AG10803 (cell line): ENCODE results near the gene DEFB108B.
"Not testable (repeated sequence)": the region's sequence is repeated elsewhere in the genome, so short reads cannot be mapped to it uniquely, and the experiment has no call there.

Source experiments
- DNase-seq: peaks from one replicate; pipeline ENCODE4 v3.0.0; 2010; ENCODE audit warnings: low read depth
- H3K4me3 ChIP-seq: 2 replicates; pipeline ENCODE4 v1.5.1; 2011; ENCODE audit warnings: mild to moderate bottlenecking, low read length, control low read depth
- TF ChIP-seq, protein P1 (sequence below): conservative IDR thresholded peaks from 2 replicates; pipeline ENCODE4 v1.5.1; 2011; ENCODE audit warnings: mild to moderate bottlenecking, low read length, control low read depth, inconsistent platforms

DEFB108B gene

DNA sequence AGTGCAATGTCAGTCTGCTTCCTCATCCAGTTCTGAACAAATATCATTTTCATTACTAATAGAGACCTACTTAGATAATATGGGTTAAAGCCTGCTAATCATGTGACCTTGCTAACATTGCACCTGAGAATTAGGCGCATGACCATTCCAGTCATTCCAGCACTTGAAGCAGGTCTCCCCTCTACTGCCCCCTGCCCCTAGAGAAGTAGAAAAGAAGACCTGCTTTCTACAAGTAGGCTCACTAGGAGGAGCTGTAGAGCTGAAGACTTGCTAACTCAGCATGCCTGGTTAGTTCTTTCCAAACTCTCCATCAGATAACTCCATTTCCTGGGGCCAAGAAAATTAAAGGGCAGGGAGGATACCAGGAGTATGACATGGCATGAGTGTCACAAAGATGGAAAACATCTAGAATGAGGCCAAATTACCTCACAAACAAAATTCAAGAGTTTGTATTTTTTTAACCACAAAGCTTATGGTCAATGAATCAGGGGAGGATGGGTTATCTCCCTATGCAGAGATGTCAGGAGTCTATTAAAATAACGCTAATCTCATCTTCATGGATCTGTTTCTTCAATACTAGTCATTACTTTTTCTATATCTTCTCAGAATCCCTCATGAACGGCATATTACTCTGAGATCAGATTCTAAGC, 31.1 kb downstream of the DEFB108B start:
- TF ChIP-seq, protein P1, sequence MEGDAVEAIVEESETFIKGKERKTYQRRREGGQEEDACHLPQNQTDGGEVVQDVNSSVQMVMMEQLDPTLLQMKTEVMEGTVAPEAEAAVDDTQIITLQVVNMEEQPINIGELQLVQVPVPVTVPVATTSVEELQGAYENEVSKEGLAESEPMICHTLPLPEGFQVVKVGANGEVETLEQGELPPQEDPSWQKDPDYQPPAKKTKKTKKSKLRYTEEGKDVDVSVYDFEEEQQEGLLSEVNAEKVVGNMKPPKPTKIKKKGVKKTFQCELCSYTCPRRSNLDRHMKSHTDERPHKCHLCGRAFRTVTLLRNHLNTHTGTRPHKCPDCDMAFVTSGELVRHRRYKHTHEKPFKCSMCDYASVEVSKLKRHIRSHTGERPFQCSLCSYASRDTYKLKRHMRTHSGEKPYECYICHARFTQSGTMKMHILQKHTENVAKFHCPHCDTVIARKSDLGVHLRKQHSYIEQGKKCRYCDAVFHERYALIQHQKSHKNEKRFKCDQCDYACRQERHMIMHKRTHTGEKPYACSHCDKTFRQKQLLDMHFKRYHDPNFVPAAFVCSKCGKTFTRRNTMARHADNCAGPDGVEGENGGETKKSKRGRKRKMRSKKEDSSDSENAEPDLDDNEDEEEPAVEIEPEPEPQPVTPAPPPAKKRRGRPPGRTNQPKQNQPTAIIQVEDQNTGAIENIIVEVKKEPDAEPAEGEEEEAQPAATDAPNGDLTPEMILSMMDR: peak; percentile 63
- DNase-seq: peak; percentile 67
- H3K4me3 ChIP-seq: not testable (repeated sequence)

- H3K4me3 ChIP-seq, DNase-seq: not testable (repeated sequence)
These were observed 34.2 kb downstream of the DEFB108B start for GRCh38 chr11:71867209-71867608.

- not testable (repeated sequence) for DNase-seq, H3K4me3 ChIP-seq
These were observed 36.9 kb downstream of the DEFB108B start for GRCh38 chr11:71869931-71870330.

DNA sequence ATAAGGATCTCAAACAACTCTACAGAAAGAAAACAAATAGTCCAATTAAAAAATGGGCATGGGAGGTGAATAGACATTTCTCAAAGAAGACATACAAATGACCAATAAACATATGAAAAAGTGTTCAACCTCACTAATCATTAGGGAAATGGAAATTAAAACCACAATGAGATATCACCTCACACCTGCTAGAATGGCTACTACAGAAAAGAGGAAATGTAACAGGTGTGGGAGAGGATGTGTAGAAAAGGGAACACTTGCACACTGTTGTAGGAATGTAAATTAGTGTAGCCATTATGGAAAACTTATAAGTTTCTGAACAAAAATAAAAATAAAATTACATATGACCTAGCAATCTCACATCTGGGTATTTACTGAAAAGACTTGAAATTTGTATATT, 37.7 kb downstream of the DEFB108B start:
- H3K4me3 ChIP-seq, DNase-seq: not testable (repeated sequence)

GRCh38 chr11:71876262-71876661, 43.3 kb downstream of the DEFB108B start:
- not testable (repeated sequence) for DNase-seq, H3K4me3 ChIP-seq

- H3K4me3 ChIP-seq, DNase-seq: not testable (repeated sequence)
These were observed 45.1 kb downstream of the DEFB108B start, which contains the start of gene DEFB131B for GRCh38 chr11:71878059-71878458. Gene DEFB131B (plus strand): TSS chr11:71878453. CDS start chr11:71878453, 0 bp downstream.

DNA sequence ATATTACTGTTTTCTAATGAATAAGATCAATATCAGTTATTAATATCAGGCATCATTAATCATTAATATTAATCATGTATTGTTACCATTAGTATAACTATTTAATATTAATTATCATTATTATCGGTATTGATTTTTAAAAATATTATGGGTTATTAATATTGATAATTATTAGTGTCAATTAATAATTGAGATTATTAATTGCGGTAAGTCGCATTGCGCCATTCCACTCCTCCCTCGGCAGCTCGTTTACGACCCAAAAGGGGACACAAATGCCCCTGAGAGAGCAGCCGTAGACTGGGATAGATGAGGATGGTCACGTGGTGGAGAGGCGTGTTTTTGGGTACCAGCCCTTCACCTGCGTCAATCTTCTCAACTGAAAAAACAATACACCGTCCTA, 52.8 kb downstream of the DEFB108B start:
- DNase-seq, H3K4me3 ChIP-seq: not testable (repeated sequence)
